ENCODE results near the gene SYNPO2.
"Not testable (repeated sequence)": the region's sequence is repeated elsewhere in the genome, so short reads cannot be mapped to it uniquely, and the experiment has no call there.

Gene SYNPO2

GRCh38 chr4:118975449-118976192 is 87.0 kb downstream of the SYNPO2 start:
- no peak for DNase-seq

- not testable (repeated sequence) for DNase-seq
Observed at GRCh38 chr4:118976193-118976560, 87.5 kb downstream of the SYNPO2 start.

- not testable (repeated sequence) for DNase-seq
Observed at GRCh38 chr4:118977100-118977499, 88.4 kb downstream of the SYNPO2 start.

GRCh38 chr4:118979712-118980111 is 91.1 kb downstream of the SYNPO2 start:
- no peak for DNase-seq

GRCh38 chr4:118981171-118981838 is 92.7 kb downstream of the SYNPO2 start:
- no peak for DNase-seq

GRCh38 chr4:118981839-118982381 is 93.3 kb downstream of the SYNPO2 start:
- DNase-seq: peak; percentile 24 to 30

- no peak for DNase-seq
Observed at GRCh38 chr4:118983293-118983692, 94.6 kb downstream of the SYNPO2 start.

- DNase-seq: no peak
Observed at GRCh38 chr4:118983831-118984230, 95.2 kb downstream of the SYNPO2 start.

GRCh38 chr4:118985170-118986000 is 96.7 kb downstream of the SYNPO2 start:
- no peak for DNase-seq

- DNase-seq: no peak
Observed at GRCh38 chr4:118987959-118988634, 99.4 kb downstream of the SYNPO2 start.

GRCh38 chr4:118988635-118988972 is 100.0 kb downstream of the SYNPO2 start:
- no peak for DNase-seq

GRCh38 chr4:118989098-118990080 is 100.7 kb downstream of the SYNPO2 start:
- no peak for DNase-seq

- DNase-seq: no peak
Observed at GRCh38 chr4:118991686-118992085, 103.0 kb downstream of the SYNPO2 start.

- no peak for DNase-seq
Observed at GRCh38 chr4:118992149-118992548, 103.5 kb downstream of the SYNPO2 start.

GRCh38 chr4:118993333-118993732 is 104.7 kb downstream of the SYNPO2 start:
- no peak for DNase-seq

GRCh38 chr4:118994030-118994429 is 105.4 kb downstream of the SYNPO2 start:
- DNase-seq: no peak

- no peak for DNase-seq
Observed at GRCh38 chr4:118995693-118996391, 107.2 kb downstream of the SYNPO2 start.

- no peak for DNase-seq
Observed at GRCh38 chr4:118997601-118998000, 108.9 kb downstream of the SYNPO2 start.

GRCh38 chr4:118999919-119000318 is 111.3 kb downstream of the SYNPO2 start:
- no peak for DNase-seq

GRCh38 chr4:119000400-119000799 is 111.7 kb downstream of the SYNPO2 start:
- no peak for DNase-seq

GRCh38 chr4:119002476-119002875 is 113.8 kb downstream of the SYNPO2 start:
- DNase-seq: no peak

Measured in stimulated activated CD4-positive, alpha-beta T cell treated with anti-CD3 and anti-CD28 coated beads, Interleukin-4, amount 100 ng/mL, for 4 hours (primary cell).